Endothelial cell of hepatic sinusoid (primary cell): ENCODE results near the gene POLDIP3.

Experiments used
- in situ Hi-C: cut with HindIII; loops from 2 replicates; pipeline ENCODE4 v1.10.0; 2017; ENCODE audit warnings: low sequenced_read_pairs

POLDIP3 gene

DNA sequence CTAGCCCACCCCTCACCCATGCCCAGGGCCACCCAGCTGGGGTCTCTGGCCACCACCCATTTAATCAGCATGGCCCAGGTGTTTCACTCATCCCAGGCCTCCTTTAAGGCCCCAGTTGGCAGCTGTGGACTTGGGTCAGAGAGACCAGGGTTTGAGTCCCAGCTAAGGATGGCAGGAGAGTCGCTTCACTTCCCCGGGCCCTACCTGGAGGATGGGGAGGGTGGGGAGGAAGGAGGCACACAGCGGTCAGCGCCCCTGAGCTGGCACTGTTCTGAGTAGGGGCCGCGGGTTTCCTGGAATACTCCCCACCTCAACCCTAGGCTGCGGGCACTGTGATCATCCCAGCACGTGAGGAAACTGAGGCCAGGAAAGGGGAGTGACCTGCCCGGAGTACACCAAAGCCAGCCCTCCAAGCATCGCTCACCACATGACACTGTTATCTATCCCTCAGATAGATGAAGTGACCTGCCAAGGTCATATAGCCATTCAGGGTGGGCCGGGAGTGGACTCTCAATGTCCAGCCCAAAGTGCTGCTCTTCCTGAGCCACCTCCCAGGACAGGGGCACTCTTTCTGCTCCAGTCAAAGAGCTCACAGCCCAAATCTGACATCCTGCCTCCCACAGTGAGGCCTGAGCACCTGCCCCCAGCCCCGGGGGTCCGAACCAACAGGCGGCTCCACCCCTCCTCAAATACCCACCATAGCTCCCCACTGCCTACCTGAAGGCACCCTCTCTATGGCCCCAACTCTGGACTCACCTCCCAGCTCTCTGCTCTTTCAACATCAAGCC is 29.1 kb upstream of the POLDIP3 start:
- in situ Hi-C loops = loop anchor here (25.0 kb wide), 1 partner anchor 418 kb away; no protein-coding TSS in a partner anchor

GRCh38 chr22:42642806-42643633 is 28.3 kb upstream of the POLDIP3 start:
- in situ Hi-C loops = loop anchor here (25.0 kb wide), 1 partner anchor 419 kb away; no protein-coding TSS in a partner anchor

DNA sequence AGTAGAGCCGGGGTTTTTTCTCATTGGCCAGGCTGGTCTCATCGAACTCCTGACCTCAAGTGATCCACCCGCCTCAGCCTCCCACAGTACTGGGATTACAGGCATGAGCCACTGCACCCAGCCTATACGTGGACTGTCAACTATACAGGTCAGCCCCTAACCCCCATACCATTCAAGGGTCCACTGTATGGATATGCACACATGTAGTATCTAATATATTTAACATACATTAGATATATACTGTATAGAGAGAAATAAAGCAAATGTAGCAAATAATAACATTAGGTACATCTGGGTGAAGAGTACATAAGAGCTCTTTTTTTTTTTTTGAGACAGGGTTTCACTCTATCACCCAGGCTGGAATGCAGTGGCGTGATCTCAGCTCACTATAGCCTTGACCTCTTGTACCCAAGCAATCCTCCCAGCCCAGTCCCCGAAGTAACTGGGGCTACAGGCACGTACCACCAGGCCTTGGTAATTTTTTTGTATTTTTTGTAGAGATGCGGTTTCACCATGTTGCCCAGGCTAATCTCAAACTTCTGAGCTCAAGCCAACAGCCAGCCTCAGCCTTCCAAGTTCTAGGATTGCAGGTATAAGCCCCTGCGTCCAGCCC is 27.2 kb upstream of the POLDIP3 start:
- in situ Hi-C loops = loop anchor here (25.0 kb wide), 1 partner anchor 420 kb away; no protein-coding TSS in a partner anchor

- in situ Hi-C loops = loop anchor here (25.0 kb wide), 1 partner anchor 423 kb away; no protein-coding TSS in a partner anchor
These were observed 25.0 kb upstream of the POLDIP3 start for GRCh38 chr22:42639541-42640241.

DNA sequence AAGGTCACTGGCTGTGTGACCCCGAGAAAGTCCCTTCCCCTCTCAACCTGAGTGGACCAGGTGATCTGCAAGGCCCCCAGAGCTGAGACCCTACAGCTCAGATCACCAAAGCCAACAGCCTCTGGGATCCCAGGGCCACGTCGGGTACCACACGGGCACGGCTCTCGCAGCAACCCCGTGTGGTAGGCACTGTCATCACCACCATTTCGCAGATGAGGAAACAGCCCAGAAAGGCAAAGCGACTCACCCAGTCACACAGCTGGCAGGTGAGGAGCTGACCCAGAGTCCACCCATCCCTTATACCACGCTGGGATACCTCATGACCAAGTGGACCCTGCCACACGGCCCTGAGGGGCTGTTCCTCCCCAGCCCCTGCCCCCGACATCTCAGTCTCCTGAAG is 22.9 kb upstream of the POLDIP3 start:
- in situ Hi-C loops = loop anchor here (25.0 kb wide), 1 partner anchor 425 kb away; no protein-coding TSS in a partner anchor

DNA sequence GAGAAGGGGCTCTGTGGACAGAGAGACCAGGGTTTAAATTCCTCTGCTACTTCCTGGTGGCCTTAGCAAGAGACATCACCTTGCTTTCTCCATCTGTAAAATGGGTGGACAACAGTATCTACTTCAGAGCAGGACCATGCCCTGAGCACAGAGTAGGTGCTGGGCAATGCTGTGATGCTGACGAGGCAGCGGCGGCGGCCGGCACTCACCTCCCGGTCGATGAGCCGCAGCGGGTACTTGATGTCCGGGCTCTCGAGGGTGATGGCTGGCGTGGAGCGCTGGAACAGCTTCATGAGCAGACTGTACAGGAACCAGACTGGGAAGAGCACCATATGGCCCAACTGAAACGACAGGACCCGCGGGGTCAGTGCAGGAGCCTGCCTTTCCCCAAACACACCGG is 21.8 kb upstream of the POLDIP3 start:
- in situ Hi-C loops = loop anchor here (25.0 kb wide), 1 partner anchor 426 kb away; no protein-coding TSS in a partner anchor

- in situ Hi-C loops = loop anchor here (25.0 kb wide), 1 partner anchor 427 kb away; no protein-coding TSS in a partner anchor
These were observed 20.8 kb upstream of the POLDIP3 start for GRCh38 chr22:42635531-42635930.

DNA sequence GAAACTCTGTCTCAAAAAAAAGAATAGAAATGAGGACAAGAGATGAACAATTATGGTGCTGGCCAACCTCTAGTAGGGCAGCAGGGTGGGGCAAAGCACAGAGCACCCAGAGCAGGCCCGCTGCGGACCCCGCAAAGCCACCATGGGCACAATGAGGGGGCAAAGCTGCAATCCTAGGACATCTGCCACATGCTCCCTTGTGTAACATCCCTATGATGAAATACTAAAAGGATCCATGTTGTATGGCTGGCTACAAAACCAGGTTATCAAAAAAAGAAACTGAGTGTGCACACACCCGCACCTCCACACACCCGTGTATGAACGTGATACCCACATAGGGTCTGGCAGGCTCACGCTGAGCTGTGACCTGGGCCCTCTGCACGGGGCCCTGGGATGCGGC is 18.3 kb upstream of the POLDIP3 start:
- in situ Hi-C loops = loop anchor here (5.0 to 25.0 kb wide), 2 partner anchors 109 to 429 kb away; no protein-coding TSS in a partner anchor

DNA sequence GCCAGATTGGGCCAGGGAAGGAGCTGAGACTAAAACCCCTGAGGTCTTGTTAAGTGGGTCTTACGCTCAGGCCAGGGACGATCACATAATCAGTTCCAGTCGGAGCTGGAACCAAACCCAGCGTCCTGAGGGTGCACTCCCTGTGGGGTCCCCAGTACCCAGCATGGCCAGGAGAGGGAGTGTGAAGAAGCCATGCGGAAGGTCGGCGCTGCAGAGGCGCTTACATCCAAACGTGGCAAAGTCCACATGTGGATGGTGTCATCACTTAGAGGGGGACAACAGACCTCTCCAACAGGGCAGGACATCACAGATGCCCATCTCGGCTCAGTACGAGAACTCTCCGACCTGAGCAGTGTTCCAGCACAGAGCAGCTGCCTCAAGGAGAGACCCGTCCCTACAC is 17.4 kb upstream of the POLDIP3 start:
- in situ Hi-C loops = loop anchor here (5.0 to 25.0 kb wide), 2 partner anchors 110 to 430 kb away; no protein-coding TSS in a partner anchor

DNA sequence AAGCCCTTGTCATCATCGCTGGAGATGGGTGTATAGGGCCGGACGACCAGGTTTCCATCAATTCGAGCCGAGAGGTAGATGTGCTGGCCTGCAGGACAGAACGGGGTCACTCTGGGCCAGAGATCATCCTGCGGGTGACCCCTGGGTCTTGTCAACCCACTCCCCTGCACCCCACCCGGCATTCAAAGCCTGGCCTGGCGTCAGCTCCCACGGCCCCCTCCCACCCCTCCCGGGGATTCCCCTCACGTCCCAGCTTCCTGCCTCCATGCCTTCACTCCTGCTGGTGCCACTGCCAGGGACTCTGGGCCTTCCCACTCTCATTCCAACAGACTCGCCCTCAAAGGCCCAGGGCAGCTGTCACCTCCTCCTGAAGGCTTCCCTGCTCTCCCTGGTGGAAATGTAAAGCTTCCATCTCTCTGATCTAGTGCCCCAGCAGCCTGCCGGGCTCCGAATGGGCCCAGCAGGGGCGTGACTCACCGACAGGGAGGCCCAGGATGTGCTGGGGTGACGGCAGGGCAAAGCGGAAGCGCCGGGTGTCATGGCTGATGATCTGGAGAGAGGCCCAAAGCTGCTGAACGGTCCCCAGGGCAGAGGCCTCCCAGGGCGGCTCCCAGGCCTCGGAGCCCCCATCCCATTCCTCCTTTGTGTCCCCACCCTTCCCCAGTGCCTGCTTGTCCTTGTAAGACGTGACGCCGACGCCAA is 16.4 kb upstream of the POLDIP3 start:
- in situ Hi-C loops = loop anchor here (5.0 to 25.0 kb wide), 2 partner anchors 111 to 431 kb away; no protein-coding TSS in a partner anchor

GRCh38 chr22:42630211-42630610 is 15.5 kb upstream of the POLDIP3 start:
- in situ Hi-C loops = loop anchor here (5.0 to 25.0 kb wide), 2 partner anchors 112 to 432 kb away; no protein-coding TSS in a partner anchor

GRCh38 chr22:42627981-42628380 is 13.3 kb upstream of the POLDIP3 start:
- in situ Hi-C loops = loop anchor here (25.0 kb wide), 1 partner anchor 434 kb away; no protein-coding TSS in a partner anchor

DNA sequence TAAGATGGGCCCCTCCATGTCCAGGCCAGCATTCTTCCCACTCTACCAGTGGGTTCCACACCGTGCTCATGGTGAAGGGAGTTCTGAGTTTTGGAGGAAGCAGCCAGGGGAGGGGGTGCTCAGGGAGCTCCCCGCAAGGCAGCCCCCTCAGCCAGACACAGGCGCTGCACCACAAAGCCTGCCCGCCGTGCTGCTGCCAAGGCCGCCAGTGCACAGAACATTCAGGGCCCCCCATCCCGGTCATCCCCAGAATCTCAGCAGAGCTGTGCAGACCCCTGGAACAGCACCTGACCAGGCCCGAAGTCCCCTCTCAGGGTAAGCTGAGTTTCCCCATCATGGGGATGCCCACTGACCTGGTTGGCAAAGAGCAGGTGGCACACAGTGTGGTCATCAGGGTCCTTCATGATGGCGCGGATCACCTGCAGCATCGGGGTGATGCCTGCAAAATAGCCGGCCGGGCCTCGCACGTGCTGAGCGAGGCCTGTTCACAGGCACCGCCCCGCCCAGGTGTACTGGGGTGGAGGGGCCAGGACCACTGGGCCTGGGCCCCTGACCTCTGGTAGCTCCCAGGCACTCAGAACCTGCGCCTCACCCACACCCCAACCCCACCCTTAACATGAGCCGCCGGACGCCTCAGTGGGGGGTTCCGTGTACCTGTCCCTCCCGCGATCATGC is 12.4 kb upstream of the POLDIP3 start:
- in situ Hi-C loops = loop anchor here (25.0 kb wide), 1 partner anchor 435 kb away; no protein-coding TSS in a partner anchor

DNA sequence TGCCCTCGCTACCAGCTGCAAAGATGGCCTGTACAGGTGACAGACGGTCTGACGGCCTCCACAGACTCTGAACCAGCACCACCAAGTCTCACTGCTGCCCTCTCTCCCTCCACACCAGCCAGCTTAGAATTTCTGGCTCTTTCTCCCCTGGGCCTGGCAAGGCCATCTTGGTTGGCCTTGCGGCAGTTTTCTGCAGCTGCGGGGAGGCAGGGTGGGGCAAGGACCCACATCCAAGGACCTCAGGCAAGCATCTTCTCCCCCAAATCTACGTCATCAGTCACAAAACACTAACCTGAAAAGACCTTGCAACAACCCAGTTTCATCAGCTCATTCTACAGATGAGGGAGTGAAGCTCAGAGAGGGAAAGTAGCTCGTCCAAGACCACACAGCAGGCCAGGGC is 11.7 kb upstream of the POLDIP3 start:
- in situ Hi-C loops = loop anchor here (25.0 kb wide), 1 partner anchor 436 kb away; no protein-coding TSS in a partner anchor

- in situ Hi-C loops = loop anchor here (25.0 kb wide), 1 partner anchor 437 kb away; no protein-coding TSS in a partner anchor
These were observed 10.7 kb upstream of the POLDIP3 start for GRCh38 chr22:42625416-42625815.

GRCh38 chr22:42624551-42625106 is 9.9 kb upstream of the POLDIP3 start:
- in situ Hi-C loops = loop anchor here (25.0 kb wide), 1 partner anchor 438 kb away; no protein-coding TSS in a partner anchor

- in situ Hi-C loops = no loop called here
These were observed 9.2 kb upstream of the POLDIP3 start for GRCh38 chr22:42623756-42624441.

- in situ Hi-C loops = no loop called here
These were observed 8.6 kb upstream of the POLDIP3 start for GRCh38 chr22:42623301-42623751.
